ENCODE data around the gene AMPD1.

Gene AMPD1

DNA sequence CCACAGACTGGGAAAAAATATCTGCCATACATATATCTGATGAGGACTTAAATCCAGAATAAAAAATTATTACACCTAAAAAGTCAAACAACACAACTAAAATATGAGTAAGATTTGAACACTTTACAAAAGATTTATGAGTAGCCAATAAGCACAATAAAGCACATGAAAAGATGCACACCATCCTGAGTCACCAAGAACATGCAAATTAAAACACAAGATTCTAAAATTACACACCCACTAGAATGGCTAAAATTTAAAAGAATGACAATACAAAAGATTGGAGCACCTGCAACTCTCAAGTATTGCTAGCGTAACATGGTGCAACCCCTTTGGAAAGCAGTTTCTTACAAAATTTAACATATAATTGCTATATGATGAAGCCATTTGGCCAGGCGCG lies 56.4 kb downstream of the AMPD1 start:
- DNase-seq (ENCODE audit: low read depth in 2 of 2): no peak

DNA sequence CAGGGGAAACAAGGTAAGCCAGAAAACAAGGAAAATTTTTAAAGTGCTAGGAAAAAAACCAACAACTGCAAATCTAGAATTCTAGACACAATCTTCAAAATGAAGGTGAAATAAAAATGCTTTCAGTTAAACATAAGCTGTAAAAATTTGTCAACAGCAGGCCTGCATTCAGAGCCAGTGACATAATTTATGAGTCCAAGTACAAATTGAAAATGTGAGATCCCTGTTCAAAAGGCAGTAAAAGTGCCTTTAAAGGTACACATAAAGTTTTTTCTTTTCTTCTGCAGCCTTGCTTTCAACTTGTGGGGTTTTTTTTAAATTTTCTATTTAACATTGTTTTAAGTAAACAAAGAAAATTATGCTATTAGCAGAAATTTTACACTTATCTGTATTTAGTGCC lies 62.9 kb downstream of the AMPD1 start:
- no peak for DNase-seq (ENCODE audit: low read depth in 2 of 2)

DNA sequence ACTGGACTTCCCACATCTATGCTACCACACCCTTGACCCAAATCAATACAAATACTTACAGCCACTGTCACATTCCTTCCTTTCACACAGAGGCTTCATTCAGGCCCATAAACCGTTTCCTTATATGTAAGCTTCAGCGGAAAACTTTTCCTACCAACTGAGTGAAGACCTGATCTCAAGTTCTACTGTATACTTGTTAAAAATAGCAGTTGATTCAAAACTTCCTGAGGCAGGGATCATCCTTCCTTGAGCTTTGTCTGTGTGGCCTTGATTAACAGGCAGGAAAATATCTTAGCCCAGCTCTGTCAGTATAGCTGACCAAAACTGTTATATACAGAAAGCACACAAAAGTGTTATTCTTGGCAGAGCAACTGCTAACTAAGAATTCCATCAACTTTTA lies 68.2 kb downstream of the AMPD1 start:
- no peak for DNase-seq (ENCODE audit: low read depth in 2 of 2)

DNA sequence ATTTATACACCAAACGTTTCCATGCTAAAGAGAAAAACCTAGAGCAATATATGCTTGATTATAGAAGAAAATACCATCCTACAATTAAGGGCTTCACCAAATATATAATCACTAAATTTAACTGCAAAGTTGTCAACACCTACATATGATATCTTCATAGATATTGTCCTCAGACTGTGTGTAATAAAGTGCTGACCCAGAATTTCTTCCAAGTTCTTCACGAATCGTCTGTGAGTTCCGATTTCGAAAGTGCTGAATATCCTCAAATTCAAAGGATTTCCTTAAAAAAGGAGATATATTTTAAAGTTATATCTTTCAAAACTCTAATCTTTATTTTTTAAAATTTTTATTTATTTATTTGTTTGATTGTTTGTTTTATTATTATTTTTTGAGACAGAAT lies 72.0 kb downstream of the AMPD1 start:
- DNase-seq (ENCODE audit: low read depth in 2 of 2): no peak

Data from stimulated activated CD8-positive, alpha-beta memory T cell treated with anti-CD3 and anti-CD28 coated beads, Interleukin-2, amount 100 ng/mL, for 1 hour (primary cell).